ENCODE measurements around the gene SMYD3. TPM values are rescaled to one million over a fixed set of nuclear protein-coding genes. Genes with fewer than 3 reads are reported as not detected.

The SMYD3 gene
- total and polyA plus RNA-seq, 9 of the 15 experiments (the other 6 are each of a cell fraction or from before 2014, with no cell fraction given), result 128 to 440 (median 197) TPM

GRCh38 chr1:246170574-246171261 is 336.4 kb downstream of the SMYD3 start (continued):
- TF ChIP-seq ZNF75A (CRISPR knock-in tag; IDR thresholded peaks at IDR 0.05) (peak; percentile 39; the same call in 1 of the 2 replicates), ZNF830 (CRISPR knock-in tag; IDR thresholded peaks at IDR 0.05) (no peak), YBX1 (IDR thresholded peaks at IDR 0.05) (no peak), ZBTB9 (CRISPR knock-in tag; IDR thresholded peaks at IDR 0.05) (0 out of 2 replicates have a peak, but pooled peaks have one; percentile 17), GTF3C2 (IDR thresholded peaks at IDR 0.05; ENCODE audit: borderline replicate concordance, extremely low read depth, insufficient read length) (no peak), ETV6 (IDR thresholded peaks at IDR 0.05; ENCODE audit: borderline replicate concordance in 1 of 2, low read depth in 2 of 2, low read length in 1 of 2) (no peak), ETV6 (CRISPR knock-in tag; IDR thresholded peaks at IDR 0.05; ENCODE audit: borderline replicate concordance) (no peak), CUX1 (CRISPR knock-in tag; IDR thresholded peaks at IDR 0.05) (no peak), TBL1XR1 (IDR thresholded peaks at IDR 0.05; ENCODE audit: low read length in 2 of 2) (peak in 1 of 2 experiments; percentile 82; a peak in 2 of 4 replicates), TOE1 (IDR thresholded peaks at IDR 0.05; ENCODE audit: borderline replicate concordance) (0 out of 2 replicates have a peak, but pooled peaks have one; percentile 22), TOE1 (CRISPR knock-in tag; IDR thresholded peaks at IDR 0.05; ENCODE audit: borderline replicate concordance, low read depth) (no peak), PHF8 (IDR thresholded peaks at IDR 0.05; ENCODE audit: borderline replicate concordance, low read length) (no peak), EWSR1 (IDR thresholded peaks at IDR 0.05; ENCODE audit: borderline replicate concordance, low read depth, partially characterized antibody) (no peak), SNIP1 (IDR thresholded peaks at IDR 0.05; ENCODE audit: low read depth) (no peak)

All from K562 (cell line).